OCI-LY1 (cell line): ENCODE data around the gene MAML2.

Source experiments
- CTCF ChIP-seq: fragments of 200-600 bp; sonication (generic), shearing (Covaris generic); IDR thresholded peaks from 2 replicates; pipeline ENCODE4 v1.5.1; 2017; ENCODE audit warnings: mild to moderate bottlenecking, antibody characterized with exemption, low read length, moderate library complexity, mixed read lengths
- EZH2 ChIP-seq: fragments of 200-600 bp; sonication (generic), shearing (Covaris generic); IDR thresholded peaks from 2 replicates; pipeline ENCODE4 v1.8.0; 2017; ENCODE audit warnings: borderline replicate concordance, mixed run types, mild to moderate bottlenecking, antibody characterized with exemption, low read length, moderate library complexity, mixed read lengths

GRCh38 chr11:96151501-96151900 lies 191.5 kb downstream of the MAML2 start:
- no peak for TF ChIP-seq CTCF
- no peak for TF ChIP-seq EZH2
